HEK293 (cell line): ENCODE results near the gene DLX4.
A peak's percentile ranks its signal among the peaks of the same experiment; 100 is the strongest.

Experiments used
- AEBP2 ChIP-seq: fragments of 450-650 bp; formaldehyde crosslinking; IDR thresholded peaks from 2 replicates; pipeline ENCODE4 v1.5.1; 2016; ENCODE audit warnings: missing biosample characterization, missing genetic modification characterization, borderline replicate concordance
- EGR2 ChIP-seq: fragments of 450-650 bp; formaldehyde crosslinking; IDR thresholded peaks from 2 replicates; pipeline ENCODE4 v1.5.1; 2016; ENCODE audit warnings: low read depth, missing biosample characterization, missing genetic modification characterization
- GLI4 ChIP-seq: fragments of 450-650 bp; formaldehyde crosslinking; IDR thresholded peaks from 2 replicates; pipeline ENCODE4 v1.5.1; 2016; ENCODE audit warnings: missing biosample characterization, missing genetic modification characterization
- KLF1 ChIP-seq: fragments of 450-650 bp; formaldehyde crosslinking; IDR thresholded peaks from 2 replicates; pipeline ENCODE4 v1.5.1; 2016; ENCODE audit warnings: missing biosample characterization, missing genetic modification characterization
- MEIS1 ChIP-seq: sonication (generic); formaldehyde crosslinking; IDR thresholded peaks from 2 replicates; pipeline ENCODE4 v1.8.1; 2022; ENCODE audit warnings: missing genetic modification reagents, mild to moderate bottlenecking, borderline replicate concordance
- PBX3 ChIP-seq: sonication (generic); formaldehyde crosslinking; IDR thresholded peaks from 2 replicates; pipeline ENCODE4 v1.8.1; 2022; ENCODE audit warnings: mild to moderate bottlenecking, moderate library complexity, missing genetic modification reagents
- PRDM1 ChIP-seq: fragments of 450-650 bp; formaldehyde crosslinking; IDR thresholded peaks from 2 replicates; pipeline ENCODE4; 2016; ENCODE audit warnings: missing biosample characterization, missing genetic modification characterization
- REPIN1 ChIP-seq: fragments of 450-650 bp; formaldehyde crosslinking; IDR thresholded peaks from 2 replicates; pipeline ENCODE4 v1.5.1; 2017; ENCODE audit warnings: missing biosample characterization, missing genetic modification characterization, low read depth
- ZFP37 ChIP-seq: fragments of 450-650 bp; formaldehyde crosslinking; IDR thresholded peaks from 2 replicates; pipeline ENCODE4 v1.5.1; 2016; ENCODE audit warnings: missing biosample characterization, missing genetic modification characterization
- ZNF140 ChIP-seq: fragments of 450-650 bp; formaldehyde crosslinking; IDR thresholded peaks from 2 replicates; pipeline ENCODE4 v1.5.1; 2016; ENCODE audit warnings: missing biosample characterization, missing genetic modification characterization
- ZNF175 ChIP-seq: fragments of 450-650 bp; formaldehyde crosslinking; IDR thresholded peaks from 2 replicates; pipeline ENCODE4 v1.5.1; 2016; ENCODE audit warnings: missing biosample characterization, missing genetic modification characterization
- ZNF184 ChIP-seq: fragments of 450-650 bp; IDR thresholded peaks from 2 replicates; pipeline ENCODE4 v1.5.1; 2018; ENCODE audit warnings: missing biosample characterization, mild to moderate bottlenecking, missing genetic modification characterization
- ZNF211 ChIP-seq: fragments of 450-650 bp; formaldehyde crosslinking; IDR thresholded peaks from 2 replicates; pipeline ENCODE4 v1.5.1; 2016; ENCODE audit warnings: low read depth, missing biosample characterization, missing genetic modification characterization
- ZNF214 ChIP-seq: fragments of 450-650 bp; formaldehyde crosslinking; IDR thresholded peaks from 2 replicates; pipeline ENCODE4 v1.5.1; 2017; ENCODE audit warnings: missing biosample characterization, mild to moderate bottlenecking, missing genetic modification characterization, borderline replicate concordance
- ZNF311 ChIP-seq: fragments of 450-650 bp; formaldehyde crosslinking; IDR thresholded peaks from 2 replicates; pipeline ENCODE4 v1.5.1; 2017; ENCODE audit warnings: missing biosample characterization, missing genetic modification characterization, borderline replicate concordance
- ZNF350 ChIP-seq: fragments of 450-650 bp; formaldehyde crosslinking; IDR thresholded peaks from 2 replicates; pipeline ENCODE4 v1.5.0; 2017; ENCODE audit warnings: missing biosample characterization, mild to moderate bottlenecking, missing genetic modification characterization
- ZNF354C ChIP-seq: fragments of 450-650 bp; formaldehyde crosslinking; IDR thresholded peaks from 2 replicates; pipeline ENCODE4 v1.5.1; 2016; ENCODE audit warnings: missing biosample characterization, missing genetic modification characterization, low read depth, borderline replicate concordance
- ZNF362 ChIP-seq: fragments of 450-650 bp; formaldehyde crosslinking; IDR thresholded peaks from 2 replicates; pipeline ENCODE4 v1.5.1; 2016; ENCODE audit warnings: missing biosample characterization, missing genetic modification characterization
- ZNF37A ChIP-seq: fragments of 450-650 bp; IDR thresholded peaks from 2 replicates; pipeline ENCODE4 v1.5.1; 2018; ENCODE audit warnings: missing biosample characterization, missing genetic modification characterization
- ZNF510 ChIP-seq: fragments of 450-650 bp; formaldehyde crosslinking; IDR thresholded peaks from 2 replicates; pipeline ENCODE4 v1.5.1; 2018; ENCODE audit warnings: mild to moderate bottlenecking, missing genetic modification characterization, missing biosample characterization; ENCODE audit not compliant: insufficient replicate concordance
- ZNF529 ChIP-seq: fragments of 450-650 bp; formaldehyde crosslinking; IDR thresholded peaks from 2 replicates; pipeline ENCODE4 v1.5.1; 2017; ENCODE audit warnings: missing genetic modification characterization, missing biosample characterization; ENCODE audit not compliant: insufficient replicate concordance
- ZNF530 ChIP-seq: fragments of 450-650 bp; formaldehyde crosslinking; IDR thresholded peaks from 2 replicates; pipeline ENCODE4 v1.5.1; 2016; ENCODE audit warnings: low read depth, missing biosample characterization, missing genetic modification characterization
- ZNF555 ChIP-seq: fragments of 450-650 bp; formaldehyde crosslinking; conservative IDR thresholded peaks from 2 replicates; pipeline ENCODE4 v1.5.1; 2017; ENCODE audit warnings: missing biosample characterization, mild to moderate bottlenecking, missing genetic modification characterization, inconsistent platforms
- ZNF560 ChIP-seq: fragments of 450-650 bp; formaldehyde crosslinking; IDR thresholded peaks from 2 replicates; pipeline ENCODE4 v1.5.1; 2017; ENCODE audit warnings: missing biosample characterization, missing genetic modification characterization, borderline replicate concordance
- ZNF610 ChIP-seq: fragments of 450-650 bp; formaldehyde crosslinking; IDR thresholded peaks from 2 replicates; pipeline ENCODE4 v1.5.1; 2016; ENCODE audit warnings: missing biosample characterization, missing genetic modification characterization, borderline replicate concordance
- ZNF626 ChIP-seq: fragments of 450-650 bp; sonication (Bioruptor Pico); formaldehyde crosslinking; IDR thresholded peaks from 2 replicates; pipeline ENCODE4 v1.5.1; 2018; ENCODE audit warnings: missing biosample characterization, missing genetic modification characterization, inconsistent platforms
- ZNF701 ChIP-seq: fragments of 450-650 bp; formaldehyde crosslinking; IDR thresholded peaks from 2 replicates; pipeline ENCODE4 v1.5.1; 2016; ENCODE audit warnings: missing biosample characterization, missing genetic modification characterization
- ZNF776 ChIP-seq: fragments of 450-650 bp; formaldehyde crosslinking; IDR thresholded peaks from 2 replicates; pipeline ENCODE4 v1.5.0; 2017; ENCODE audit warnings: missing biosample characterization, missing genetic modification characterization, borderline replicate concordance
- ZNF777 ChIP-seq: fragments of 450-650 bp; formaldehyde crosslinking; IDR thresholded peaks from 2 replicates; pipeline ENCODE4 v1.5.1; 2017; ENCODE audit warnings: missing biosample characterization, missing genetic modification characterization, borderline replicate concordance
- ZNF785 ChIP-seq: fragments of 450-650 bp; formaldehyde crosslinking; IDR thresholded peaks from 2 replicates; pipeline ENCODE4 v1.5.1; 2016; ENCODE audit warnings: missing biosample characterization, missing genetic modification characterization
- ZNF791 ChIP-seq: fragments of 450-650 bp; formaldehyde crosslinking; IDR thresholded peaks from 2 replicates; pipeline ENCODE4 v1.5.1; 2016; ENCODE audit warnings: missing biosample characterization, missing genetic modification characterization
- TF ChIP-seq, protein P1 (sequence below): fragments of 450-650 bp; formaldehyde crosslinking; IDR thresholded peaks from 2 replicates; pipeline ENCODE4 v1.5.1; 2016; ENCODE audit warnings: missing biosample characterization, missing genetic modification characterization
- TF ChIP-seq, protein P2 (sequence below): fragments of 450-650 bp; formaldehyde crosslinking; IDR thresholded peaks from 2 replicates; pipeline ENCODE4 v1.5.1; 2016; ENCODE audit warnings: missing biosample characterization, missing genetic modification characterization

DLX4 gene

DNA sequence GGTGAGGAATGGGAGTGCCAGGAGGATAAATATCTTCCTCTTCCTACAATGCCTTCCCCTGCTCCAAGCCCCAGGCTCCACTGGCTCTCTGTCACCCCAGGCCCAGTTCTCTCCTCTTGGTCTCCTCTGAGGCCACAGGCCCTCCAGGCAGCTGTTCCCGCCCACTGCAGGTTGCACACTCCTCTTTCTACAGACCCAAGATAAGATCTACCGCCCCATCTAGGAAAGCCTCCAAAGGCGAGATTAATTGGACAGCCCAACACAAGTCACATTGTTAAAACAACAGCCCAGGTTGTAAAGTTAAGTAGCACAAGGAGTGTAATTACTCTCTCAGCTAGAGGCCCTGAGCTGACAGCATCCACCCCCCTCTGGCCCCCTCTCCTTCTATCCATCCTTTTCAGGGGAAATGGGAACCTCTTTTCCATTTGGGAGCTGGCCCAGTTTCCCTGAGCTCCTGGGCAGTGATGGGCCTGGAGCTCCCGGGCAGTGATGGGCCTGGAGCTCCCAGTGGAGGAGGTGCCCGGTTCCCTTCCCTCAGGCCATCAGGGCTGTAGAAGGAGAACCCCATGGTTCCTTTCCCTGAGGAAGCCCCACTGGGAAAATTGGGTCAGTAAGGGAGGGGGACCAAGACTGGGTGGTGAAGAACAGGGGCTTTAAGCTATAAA lies 7.3 kb downstream of the DLX4 start (continued):
- TF ChIP-seq, protein P1, sequence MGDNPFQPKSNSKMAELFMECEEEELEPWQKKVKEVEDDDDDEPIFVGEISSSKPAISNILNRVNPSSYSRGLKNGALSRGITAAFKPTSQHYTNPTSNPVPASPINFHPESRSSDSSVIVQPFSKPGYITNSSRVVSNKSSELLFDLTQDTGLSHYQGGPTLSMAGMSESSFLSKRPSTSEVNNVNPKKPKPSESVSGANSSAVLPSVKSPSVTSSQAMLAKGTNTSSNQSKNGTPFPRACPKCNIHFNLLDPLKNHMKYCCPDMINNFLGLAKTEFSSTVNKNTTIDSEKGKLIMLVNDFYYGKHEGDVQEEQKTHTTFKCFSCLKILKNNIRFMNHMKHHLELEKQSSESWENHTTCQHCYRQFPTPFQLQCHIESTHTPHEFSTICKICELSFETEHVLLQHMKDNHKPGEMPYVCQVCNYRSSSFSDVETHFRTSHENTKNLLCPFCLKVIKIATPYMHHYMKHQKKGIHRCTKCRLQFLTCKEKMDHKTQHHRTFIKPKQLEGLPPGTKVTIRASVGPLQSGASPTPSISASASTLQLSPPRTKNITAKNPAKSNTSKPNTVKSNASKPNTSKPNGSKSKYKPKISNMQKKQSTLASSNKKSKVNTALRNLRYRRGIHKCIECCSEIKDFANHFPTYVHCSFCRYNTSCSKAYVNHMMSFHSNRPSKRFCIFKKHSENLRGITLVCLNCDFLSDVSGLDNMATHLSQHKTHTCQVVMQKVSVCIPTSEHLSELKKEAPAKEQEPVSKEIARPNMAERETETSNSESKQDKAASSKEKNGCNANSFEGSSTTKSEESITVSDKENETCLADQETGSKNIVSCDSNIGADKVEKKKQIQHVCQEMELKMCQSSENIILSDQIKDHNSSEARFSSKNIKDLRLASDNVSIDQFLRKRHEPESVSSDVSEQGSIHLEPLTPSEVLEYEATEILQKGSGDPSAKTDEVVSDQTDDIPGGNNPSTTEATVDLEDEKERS, result no peak
- TF ChIP-seq ZNF175 (tag by site-specific recombination) (no peak), PRDM1 (tag by site-specific recombination) (peak; percentile 64), ZNF776 (tag by site-specific recombination) (no peak), ZNF701 (no peak), ZNF529 (tag by site-specific recombination) (no peak), REPIN1 (tag by site-specific recombination) (no peak), ZNF140 (tag by site-specific recombination) (no peak), ZNF610 (tag by site-specific recombination) (peak; percentile 87), ZNF362 (no peak), KLF1 (tag by site-specific recombination) (peak; percentile 96), ZNF791 (tag by site-specific recombination) (no peak), ZNF211 (tag by site-specific recombination) (no peak), MEIS1 (peak; percentile 45; the same call in 1 of the 2 replicates), ZNF785 (tag by site-specific recombination) (no peak), ZNF184 (peak; percentile 66; the same call in 1 of the 2 replicates), ZNF530 (no peak), ZFP37 (tag by site-specific recombination) (no peak), ZNF560 (tag by site-specific recombination) (no peak), ZNF214 (tag by site-specific recombination) (no peak), ZNF626 (tag by site-specific recombination) (no peak), ZNF354C (tag by site-specific recombination) (no peak), GLI4 (tag by site-specific recombination) (no peak), ZNF777 (tag by site-specific recombination) (no peak), ZNF37A (no peak), AEBP2 (no peak), ZNF555 (tag by site-specific recombination) (no peak), PBX3 (CRISPR knock-in tag) (no peak), ZNF350 (tag by site-specific recombination) (no peak), EGR2 (peak; percentile 94), ZNF510 (tag by site-specific recombination) (no peak), ZNF311 (tag by site-specific recombination) (no peak)
- TF ChIP-seq, protein P2, sequence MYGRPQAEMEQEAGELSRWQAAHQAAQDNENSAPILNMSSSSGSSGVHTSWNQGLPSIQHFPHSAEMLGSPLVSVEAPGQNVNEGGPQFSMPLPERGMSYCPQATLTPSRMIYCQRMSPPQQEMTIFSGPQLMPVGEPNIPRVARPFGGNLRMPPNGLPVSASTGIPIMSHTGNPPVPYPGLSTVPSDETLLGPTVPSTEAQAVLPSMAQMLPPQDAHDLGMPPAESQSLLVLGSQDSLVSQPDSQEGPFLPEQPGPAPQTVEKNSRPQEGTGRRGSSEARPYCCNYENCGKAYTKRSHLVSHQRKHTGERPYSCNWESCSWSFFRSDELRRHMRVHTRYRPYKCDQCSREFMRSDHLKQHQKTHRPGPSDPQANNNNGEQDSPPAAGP, result peak; percentile 100
